ENCODE data around the gene PTPRM. TPM values are rescaled to one million over a fixed set of nuclear protein-coding genes. Genes with fewer than 3 reads are reported as not detected.

PTPRM gene
- total and polyA plus RNA-seq, 4 donors: 9.2 to 23.0 (median 12.7) TPM

DNA sequence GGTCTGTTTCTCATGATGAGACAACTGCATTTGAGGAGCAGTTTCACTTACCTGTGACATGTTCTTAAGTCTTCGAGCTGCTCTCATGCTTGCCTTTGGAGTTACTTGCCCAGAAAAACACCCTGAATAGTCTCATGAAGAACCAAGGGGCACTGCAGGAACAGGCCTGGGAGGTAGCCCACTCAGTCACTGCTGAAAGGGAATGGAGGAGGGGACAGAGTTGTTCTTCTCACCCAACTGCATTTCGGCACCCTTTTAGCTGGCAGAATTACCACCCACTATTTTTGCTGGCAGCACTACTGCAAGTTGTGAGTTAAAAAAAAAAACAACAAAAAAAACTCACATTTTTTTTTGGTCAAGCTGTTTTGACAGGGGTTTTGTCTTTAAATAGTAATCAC is 181.9 kb downstream of the PTPRM start (continued):
- TF ChIP-seq GABPA (IDR thresholded peaks at IDR 0.05 in 1 of 2, conservative IDR thresholded peaks at IDR 0.05 in 1 of 2): no peak

DNA sequence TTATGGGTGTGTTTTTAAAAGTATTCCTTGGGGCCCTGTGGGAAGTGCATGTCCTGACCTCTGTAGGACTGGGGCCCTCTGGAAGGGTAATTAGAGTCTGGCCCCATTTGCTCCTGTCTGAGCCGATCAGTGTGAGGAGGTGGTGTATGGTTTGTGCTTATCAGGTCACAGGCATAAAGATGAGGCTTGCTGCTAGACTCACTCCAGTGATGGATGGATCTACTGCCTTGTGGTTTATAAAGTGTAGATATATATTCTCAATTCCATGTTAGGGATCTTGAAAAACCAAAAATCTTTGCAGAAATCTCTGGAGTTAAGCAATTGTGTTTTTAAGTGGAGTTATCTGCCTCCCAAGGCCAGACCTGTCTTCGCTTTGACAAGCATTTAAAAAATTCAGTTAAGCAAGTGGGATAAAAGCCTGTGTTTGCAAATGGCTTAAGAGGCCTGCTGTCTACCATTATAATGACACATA is 182.4 kb downstream of the PTPRM start:
- no peaks in the 10 kb centered on the region for H3K27me3 ChIP-seq (ENCODE audit: control insufficient read depth in 4 of 4, insufficient read depth in 4 of 4, low read length in 3 of 4)
- H3K9me3 ChIP-seq (ENCODE audit: control insufficient read depth in 4 of 4, low read length in 3 of 4): peaks cover 0 to 5% (median 0%) of the 10 kb centered on the region in 4 donors
- H3K9ac ChIP-seq (ENCODE audit: low read depth in 1 of 2, low read length in 2 of 2): no peak overlapping the region
- 82% methylated on average over 2 of the region's 2 CpGs for WGBS
- no peak overlapping the region for H3K4me3 ChIP-seq (ENCODE audit: low read depth in 1 of 3, low read length in 3 of 3)
- TF ChIP-seq SP1 (IDR thresholded peaks at IDR 0.05): no peak
- H3K4me1 ChIP-seq (ENCODE audit: control insufficient read depth in 4 of 4, insufficient read depth in 4 of 4, low read length in 3 of 4): peaks cover 0 to 2% (median under 1%) of the 10 kb centered on the region in 4 donors
- H3K36me3 ChIP-seq (ENCODE audit: control insufficient read depth in 4 of 4, insufficient read depth in 3 of 4, low read depth in 1 of 4, low read length in 3 of 4): no peaks in the 10 kb centered on the region
- no peak for DNase-seq (ENCODE audit: low spot score)
- no peak overlapping the region for H3K27ac ChIP-seq (ENCODE audit: low read depth in 1 of 2, low read length in 2 of 2)

DNA sequence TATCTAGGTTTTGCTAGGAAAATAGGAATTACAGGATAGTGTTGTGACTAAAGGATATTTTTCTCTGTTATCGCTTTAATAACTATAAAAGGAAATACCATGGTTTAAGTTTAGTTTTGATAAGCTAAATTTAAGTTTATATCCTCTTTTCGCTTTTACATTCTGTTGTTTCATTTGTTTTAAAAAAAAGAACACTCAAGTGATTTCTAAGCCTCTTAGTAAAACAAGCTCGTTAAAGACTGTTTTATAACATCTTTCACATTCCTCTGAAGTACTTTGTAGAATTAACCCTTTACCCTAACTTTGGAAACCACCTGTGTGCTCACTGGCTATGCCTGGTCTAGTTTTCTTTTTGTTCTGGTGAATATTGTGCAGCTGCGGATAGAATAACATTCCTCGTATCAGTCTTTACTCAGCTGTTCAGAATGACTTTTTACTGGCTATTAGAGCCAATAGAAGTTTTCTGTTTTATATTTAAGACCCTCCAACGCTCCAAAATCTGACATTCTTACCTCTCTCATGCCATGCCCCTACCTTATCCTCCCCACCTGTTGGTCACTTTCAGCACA is 183.1 kb downstream of the PTPRM start:
- no peaks in the 10 kb centered on the region for H3K36me3 ChIP-seq (ENCODE audit: control insufficient read depth in 4 of 4, insufficient read depth in 3 of 4, low read depth in 1 of 4, low read length in 3 of 4)
- no peak overlapping the region for H3K9ac ChIP-seq (ENCODE audit: low read depth in 1 of 2, low read length in 2 of 2)
- H3K27ac ChIP-seq (ENCODE audit: low read depth in 1 of 2, low read length in 2 of 2): no peak overlapping the region
- 75% methylated on average over 6 of the region's 6 CpGs for WGBS
- DNase-seq (ENCODE audit: low spot score): no peak
- peaks cover 0 to 5% (median 0%) of the 10 kb centered on the region in 4 donors for H3K9me3 ChIP-seq (ENCODE audit: control insufficient read depth in 4 of 4, low read length in 3 of 4)
- peaks cover 0 to 4% (median 2%) of the 10 kb centered on the region in 4 donors for H3K4me1 ChIP-seq (ENCODE audit: control insufficient read depth in 4 of 4, insufficient read depth in 4 of 4, low read length in 3 of 4)
- no peaks in the 10 kb centered on the region for H3K27me3 ChIP-seq (ENCODE audit: control insufficient read depth in 4 of 4, insufficient read depth in 4 of 4, low read length in 3 of 4)
- no peak overlapping the region for H3K4me3 ChIP-seq (ENCODE audit: low read depth in 1 of 3, low read length in 3 of 3)
- TF ChIP-seq NR2F2 (IDR thresholded peaks at IDR 0.05): no peak
- TF ChIP-seq FOXA2 (IDR thresholded peaks at IDR 0.05): no peak
- no peak for TF ChIP-seq HNF4G (IDR thresholded peaks at IDR 0.05)
- no peak for TF ChIP-seq GABPA (IDR thresholded peaks at IDR 0.05 in 1 of 2, conservative IDR thresholded peaks at IDR 0.05 in 1 of 2)
- TF ChIP-seq REST (IDR thresholded peaks at IDR 0.05): no peak
- no peak for TF ChIP-seq SP1 (IDR thresholded peaks at IDR 0.05)
- TF ChIP-seq EGR1 (IDR thresholded peaks at IDR 0.05; ENCODE audit: low read depth in 2 of 2): no peak

DNA sequence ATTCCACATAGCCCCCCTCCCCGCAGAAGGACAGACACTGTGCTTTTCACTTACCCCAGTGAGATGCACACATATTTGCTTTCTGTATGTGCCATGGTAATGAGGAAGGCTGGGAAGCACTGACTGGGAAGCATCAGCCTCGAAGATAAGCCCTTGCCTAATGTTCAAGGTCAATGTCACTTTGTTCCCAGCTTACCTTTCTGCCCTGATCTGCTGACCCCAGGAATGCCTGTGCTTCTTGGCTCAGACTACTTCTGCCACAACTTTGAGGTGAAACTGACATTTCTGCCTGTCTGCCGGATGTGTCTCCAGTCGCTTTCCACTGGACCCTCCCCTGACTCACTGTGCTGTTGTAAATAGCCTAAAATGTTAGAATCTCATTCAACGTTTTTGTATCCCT is 183.8 kb downstream of the PTPRM start:
- DNase-seq (ENCODE audit: low spot score): no peak
- H3K9me3 ChIP-seq (ENCODE audit: control insufficient read depth in 4 of 4, low read length in 3 of 4): peaks cover 0 to 2% (median 0%) of the 10 kb centered on the region in 4 donors
- H3K4me1 ChIP-seq (ENCODE audit: control insufficient read depth in 4 of 4, insufficient read depth in 4 of 4, low read length in 3 of 4): peaks cover 0 to 4% (median 2%) of the 10 kb centered on the region in 4 donors
- H3K36me3 ChIP-seq (ENCODE audit: control insufficient read depth in 4 of 4, insufficient read depth in 3 of 4, low read depth in 1 of 4, low read length in 3 of 4): no peaks in the 10 kb centered on the region
- H3K4me3 ChIP-seq (ENCODE audit: low read depth in 1 of 3, low read length in 3 of 3): no peak overlapping the region
- H3K27ac ChIP-seq (ENCODE audit: low read depth in 1 of 2, low read length in 2 of 2): no peak overlapping the region
- no peak overlapping the region for H3K9ac ChIP-seq (ENCODE audit: low read depth in 1 of 2, low read length in 2 of 2)
- 73% methylated on average over 5 of the region's 5 CpGs for WGBS
- H3K27me3 ChIP-seq (ENCODE audit: control insufficient read depth in 4 of 4, insufficient read depth in 4 of 4, low read length in 3 of 4): no peaks in the 10 kb centered on the region
- TF ChIP-seq TAF1 (conservative IDR thresholded peaks at IDR 0.05) (no peak), RAD21 (IDR thresholded peaks at IDR 0.05) (no peak), FOXA2 (IDR thresholded peaks at IDR 0.05) (no peak), NR2F2 (IDR thresholded peaks at IDR 0.05) (no peak), HNF4G (IDR thresholded peaks at IDR 0.05) (no peak), CTCF (IDR thresholded peaks at IDR 0.05; ENCODE audit: low read depth, low read length, missing input control) (no peak), JUND (IDR thresholded peaks at IDR 0.05) (no peak), SP1 (IDR thresholded peaks at IDR 0.05) (no peak), REST (IDR thresholded peaks at IDR 0.05) (no peak), FOXA1 (IDR thresholded peaks at IDR 0.05) (no peak), RXRA (IDR thresholded peaks at IDR 0.05) (no peak), EGR1 (IDR thresholded peaks at IDR 0.05; ENCODE audit: low read depth in 2 of 2) (no peak), ATF3 (IDR thresholded peaks at IDR 0.05) (no peak), HNF4A (conservative IDR thresholded peaks at IDR 0.05) (no peak)
- TF ChIP-seq, protein P1, sequence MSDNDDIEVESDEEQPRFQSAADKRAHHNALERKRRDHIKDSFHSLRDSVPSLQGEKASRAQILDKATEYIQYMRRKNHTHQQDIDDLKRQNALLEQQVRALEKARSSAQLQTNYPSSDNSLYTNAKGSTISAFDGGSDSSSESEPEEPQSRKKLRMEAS (IDR thresholded peaks at IDR 0.05): no peak
